ENCODE results near the gene ADAM15. TPM values are rescaled to one million over a fixed set of nuclear protein-coding genes. Genes with fewer than 3 reads are reported as not detected.

ADAM15 gene
- total RNA-seq, 1 experiment from 2014 or later, result 38.4 TPM

- TF ChIP-seq ATF6 (CRISPR knock-in tag; IDR thresholded peaks at IDR 0.05) (no peak), RELA (CRISPR knock-in tag; IDR thresholded peaks at IDR 0.05; ENCODE audit: borderline replicate concordance) (no peak), ZNF512 (CRISPR knock-in tag; IDR thresholded peaks at IDR 0.05; ENCODE audit: borderline replicate concordance) (no peak), ZNF263 (CRISPR knock-in tag; IDR thresholded peaks at IDR 0.05; ENCODE audit: low read depth) (no peak), IRF2 (CRISPR knock-in tag; IDR thresholded peaks at IDR 0.05; ENCODE audit: borderline replicate concordance, low read depth) (no peak), ZBTB43 (CRISPR knock-in tag; IDR thresholded peaks at IDR 0.05) (peak; percentile 74), CREM (CRISPR knock-in tag; IDR thresholded peaks at IDR 0.05) (no peak), ZNF232 (CRISPR knock-in tag; IDR thresholded peaks at IDR 0.05) (0 out of 2 replicates have a peak, but pooled peaks have one; percentile 73), ZNF396 (CRISPR knock-in tag; IDR thresholded peaks at IDR 0.05; ENCODE audit: borderline replicate concordance) (no peak), JUN (CRISPR knock-in tag; IDR thresholded peaks at IDR 0.05) (no peak), ZSCAN18 (CRISPR knock-in tag; IDR thresholded peaks at IDR 0.05) (no peak), TEAD1 (CRISPR knock-in tag; IDR thresholded peaks at IDR 0.05) (no peak), PRDM15 (CRISPR knock-in tag; IDR thresholded peaks at IDR 0.05) (no peak), ZMAT4 (CRISPR knock-in tag; IDR thresholded peaks at IDR 0.05) (no peak), MAX (CRISPR knock-in tag; IDR thresholded peaks at IDR 0.05) (no peak), HMGXB4 (CRISPR knock-in tag; IDR thresholded peaks at IDR 0.05) (0 out of 2 replicates have a peak, but pooled peaks have one; percentile 64), OVOL2 (CRISPR knock-in tag; IDR thresholded peaks at IDR 0.05; ENCODE audit: borderline replicate concordance) (no peak), AR (CRISPR knock-in tag; IDR thresholded peaks at IDR 0.05) (no peak), ZNF423 (CRISPR knock-in tag; IDR thresholded peaks at IDR 0.05) (no peak), USF2 (CRISPR knock-in tag; IDR thresholded peaks at IDR 0.05) (no peak), SP1 (CRISPR knock-in tag; conservative IDR thresholded peaks at IDR 0.05) (peak; percentile 39; the same call in 1 of the 2 replicates), MXD4 (CRISPR knock-in tag; IDR thresholded peaks at IDR 0.05; ENCODE audit: borderline replicate concordance) (no peak)
Observed at GRCh38 chr1:155062702-155063411, 11.7 kb downstream of the ADAM15 start (continued).

Data from WTC11 (cell line).